IMR-90 (cell line): ENCODE results near the gene AUTS2. TPM values are rescaled to one million over a fixed set of nuclear protein-coding genes. Genes with fewer than 3 reads are reported as not detected.

Experiments used
- ATAC-seq: fragments of 200-7000 bp; cut with Tn5 transposase; 2 replicates; pipeline ENCODE4 v1.9.1; 2020; ENCODE audit warnings: low read depth, mild to moderate bottlenecking, moderate library complexity
- BruUV-seq: library from RNA; stranded (reverse); fragments of 400-500 nt; replicated peaks from 2 replicates; lab custom pipeline; 2021; lab: Mats Ljungman, UMichigan
- CTCF ChIA-PET: fragments of 300-600 bp; formaldehyde crosslinking; extraction: SDS; loops from one replicate; lab custom pipeline; 2021; ENCODE audit warnings: antibody characterized with exemption; lab: Yijun Ruan, JAX
- POLR2A ChIA-PET: fragments of 300-600 bp; sonication (Branson Sonifier 250); formaldehyde crosslinking; loops from one replicate; lab custom pipeline; 2022; ENCODE audit warnings: antibody characterized with exemption; ENCODE audit not compliant: unreplicated experiment; lab: Charles Lee
- DNase-seq: peaks from one replicate; pipeline ENCODE4 v3.0.0; 2013
- H2AFZ ChIP-seq: replicated peaks from 2 replicates; pipeline ENCODE3; 2013; ENCODE audit warnings: low read length, mild to moderate bottlenecking; ENCODE audit not compliant: poor library complexity
- H2AK5ac ChIP-seq: 2 replicates; pipeline ENCODE4 v1.6.1; 2013; ENCODE audit warnings: low read depth, low read length, inconsistent platforms
- H2AK9ac ChIP-seq: replicated peaks from 2 replicates; pipeline ENCODE3; 2013; ENCODE audit warnings: mild to moderate bottlenecking, low read depth, low read length, moderate library complexity; ENCODE audit not compliant: poor library complexity
- H2BK120ac ChIP-seq: 2 replicates; pipeline ENCODE4 v1.6.1; 2013; ENCODE audit warnings: low read depth, low read length, inconsistent platforms
- H2BK15ac ChIP-seq: 3 replicates; pipeline ENCODE4 v1.6.1; 2013; ENCODE audit warnings: low read depth, low read length, inconsistent platforms
- H2BK20ac ChIP-seq: 2 replicates; pipeline ENCODE4 v1.6.1; 2013; ENCODE audit warnings: low read depth, mild to moderate bottlenecking, inconsistent platforms, low read length, moderate library complexity
- H2BK5ac ChIP-seq: 2 replicates; pipeline ENCODE4 v1.6.1; 2013; ENCODE audit warnings: mild to moderate bottlenecking, low read depth, low read length, inconsistent platforms; ENCODE audit not compliant: poor library complexity, severe bottlenecking
- H3K14ac ChIP-seq: replicated peaks from 2 replicates; pipeline ENCODE4 v1.6.1; 2013; ENCODE audit warnings: low read depth, low read length, inconsistent platforms
- H3K18ac ChIP-seq: 2 replicates; pipeline ENCODE4 v1.6.1; 2013; ENCODE audit warnings: low read depth, low read length, control low read depth
- H3K23ac ChIP-seq: 2 replicates; pipeline ENCODE4 v1.6.1; 2013; ENCODE audit warnings: low read depth, low read length, inconsistent platforms
- H3K27ac ChIP-seq: 2 replicates; pipeline ENCODE4 v1.5.1; 2013; ENCODE audit warnings: mild to moderate bottlenecking, control low read depth, low read length; ENCODE audit not compliant: insufficient read depth
- H3K27me3 ChIP-seq: 2 replicates; pipeline ENCODE4 v1.6.1; 2013; ENCODE audit warnings: low read length; ENCODE audit not compliant: control insufficient read depth, insufficient read depth
- H3K36me3 ChIP-seq: 2 replicates; pipeline ENCODE4 v1.6.1; 2013; ENCODE audit warnings: low read length, mixed read lengths; ENCODE audit not compliant: control insufficient read depth, insufficient read depth
- H3K4ac ChIP-seq: 2 replicates; pipeline ENCODE4 v1.6.1; 2013; ENCODE audit warnings: low read depth, low read length, inconsistent platforms
- H3K4me1 ChIP-seq: 2 replicates; pipeline ENCODE4 v1.6.1; 2013; ENCODE audit warnings: low read length, mixed read lengths; ENCODE audit not compliant: control insufficient read depth, insufficient read depth
- H3K4me2 ChIP-seq: 2 replicates; pipeline ENCODE4 v1.6.1; 2013; ENCODE audit warnings: low read depth, mild to moderate bottlenecking, control low read depth, low read length, moderate library complexity
- H3K4me3 ChIP-seq: 2 replicates; pipeline ENCODE4 v1.5.1; 2013; ENCODE audit warnings: low read depth, mild to moderate bottlenecking, control low read depth, low read length, moderate library complexity; ENCODE audit not compliant: insufficient read depth
- H3K56ac ChIP-seq: 2 replicates; pipeline ENCODE4 v1.6.1; 2013; ENCODE audit warnings: low read length, inconsistent platforms; ENCODE audit not compliant: insufficient read depth; ENCODE audit errors: extremely low read depth
- H3K79me1 ChIP-seq, 2 experiments: 2 replicates each; pipeline ENCODE4 v1.6.1; 2013; ENCODE audit warnings: low read length in 2 of 2, inconsistent platforms in 1 of 2, low read depth in 1 of 2
- H3K9ac ChIP-seq: 2 replicates; pipeline ENCODE4 v1.6.1; 2013; ENCODE audit warnings: low read depth, low read length, control low read depth
- H3K9me1 ChIP-seq: 2 replicates; pipeline ENCODE4 v1.6.1; 2013; ENCODE audit warnings: low read length, inconsistent platforms; ENCODE audit not compliant: insufficient read depth
- H3K9me3 ChIP-seq: 2 replicates; pipeline ENCODE4 v1.6.1; 2013; ENCODE audit warnings: low read length; ENCODE audit not compliant: control insufficient read depth, insufficient read depth
- H4K20me1 ChIP-seq: 2 replicates; pipeline ENCODE4 v1.6.1; 2013; ENCODE audit warnings: low read length, inconsistent platforms; ENCODE audit not compliant: insufficient read depth
- H4K5ac ChIP-seq: 2 replicates; pipeline ENCODE4 v1.6.1; 2013; ENCODE audit warnings: mild to moderate bottlenecking, low read depth, low read length, control low read depth
- H4K8ac ChIP-seq, 2 experiments: 2 replicates each; pipeline ENCODE4 v1.6.1; 2013; ENCODE audit warnings: low read depth in 2 of 2, low read length in 2 of 2, control low read depth in 1 of 2, inconsistent platforms in 1 of 2
- H4K91ac ChIP-seq: 2 replicates; pipeline ENCODE4 v1.6.1; 2013; ENCODE audit warnings: low read depth, low read length, inconsistent platforms; ENCODE audit not compliant: insufficient read depth
- CEBPB ChIP-seq: IDR thresholded peaks from 2 replicates; pipeline ENCODE4 v1.6.1; 2012; ENCODE audit warnings: low read depth, low read length, improper control_type of control experiment
- RCOR1 ChIP-seq: IDR thresholded peaks from 2 replicates; pipeline ENCODE4 v1.6.1; 2012; ENCODE audit warnings: mild to moderate bottlenecking, low read length, improper control_type of control experiment; ENCODE audit not compliant: insufficient replicate concordance
- WGBS, 2 experiments: methylation state at CpG; one replicate each; pipeline versions ENCODE4 v1.1.5 to v1.1.7; 2013; ENCODE audit warnings: missing lambda C conversion rate in 2 of 2; ENCODE audit not compliant: insufficient read length in 1 of 2; ENCODE audit errors: extremely low coverage in 2 of 2; 5-methylcytosine and 5-hydroxymethylcytosine counted together
- dilution Hi-C: fragments of 300-500 bp; cut with HindIII; formaldehyde crosslinking; loops from one replicate; pipeline ENCODE4 v1.14.3; 2018; ENCODE audit warnings: low sequenced_read_pairs; ENCODE audit not compliant: unreplicated experiment
- in situ Hi-C: fragments of 300-500 bp; cut with MboI; formaldehyde crosslinking; loops from 3 replicates; pipeline ENCODE4 v1.14.3; 2019; ENCODE audit warnings: low sequenced_read_pairs, inconsistent platforms, mixed read lengths
- intact Hi-C: fragments of 100-400 bp; cut with micrococcal nuclease; formaldehyde crosslinking; loops from 2 replicates; pipeline ENCODE4 v1.10.0; 2022
- polyA plus RNA-seq, 3 experiments: library from polyadenylated mRNA; depleted of rRNA; stranded (reverse); fragments of >200 nt; gene quantifications; 2 replicates each; pipeline ENCODE4 v1.2.3, GENCODE V29; 2012; ENCODE audit warnings: low replicate concordance in 1 of 3
- total RNA-seq: library from RNA; depleted of rRNA; stranded (reverse); fragments of >200 nt; gene quantifications from 2 replicates; pipeline ENCODE4 v1.2.3, GENCODE V29; 2012

AUTS2 gene
- total and polyA plus RNA-seq, 2 of the 4 experiments (the other 2 are of a cell fraction), result 0.90 to 3.0 TPM

DNA sequence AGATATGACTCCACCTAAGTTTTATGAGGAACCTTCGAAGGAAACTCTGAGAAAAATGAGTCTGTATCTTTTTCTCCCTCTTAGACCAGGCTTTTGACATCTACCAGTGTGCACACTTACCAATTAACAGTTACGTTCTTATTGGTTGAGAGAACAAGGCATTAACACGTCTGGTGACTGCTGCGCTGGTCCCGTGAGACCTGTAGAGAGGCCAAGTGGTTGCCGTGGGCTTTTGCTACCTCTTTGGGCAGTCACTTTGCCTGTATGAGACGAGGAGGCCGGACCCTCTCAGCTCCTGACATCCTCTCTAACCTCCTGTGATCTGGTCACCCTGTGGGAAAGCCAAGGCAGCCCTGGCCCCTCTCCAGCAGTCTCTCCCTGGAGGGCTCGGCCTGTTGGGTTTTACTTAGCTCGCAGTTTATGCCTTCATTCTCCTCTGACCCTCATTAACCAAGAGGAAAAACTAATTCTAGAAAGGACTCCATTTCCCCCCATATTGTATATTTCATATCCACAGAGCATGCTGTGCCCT lies 1019.8 kb downstream of the AUTS2 start:
- H3K27ac ChIP-seq, result no peak overlapping the region
- no peak overlapping the region for H3K18ac ChIP-seq
- no peak overlapping the region for H2AFZ ChIP-seq
- no peak overlapping the region for H2BK15ac ChIP-seq
- no TSS peak for BruUV-seq
- H3K9me1 ChIP-seq, result no peaks in the 10 kb centered on the region
- no peak overlapping the region for H3K4me3 ChIP-seq
- no peaks in the 10 kb centered on the region for H4K20me1 ChIP-seq
- ChIA-PET POLR2A (no interaction called here), CTCF (interaction anchor here (0.6 kb wide), 2 partner anchors 36 to 656 kb away, joined by 4 to 6 read pairs; no protein-coding TSS in a partner anchor)
- H3K36me3 ChIP-seq, result no peaks in the 10 kb centered on the region
- intact Hi-C loops (no loop called here), in situ Hi-C loops (no loop called here), dilution Hi-C loops (no loop called here)
- no peak overlapping the region for H3K14ac ChIP-seq
- H2BK5ac ChIP-seq, result no peak overlapping the region
- H3K56ac ChIP-seq, result no peak overlapping the region
- WGBS, 2 experiments, result 68% methylated on average over 6 of the region's 10 CpGs; no CpG with 5 or more reads in 1 of the 2 experiments
- H4K5ac ChIP-seq, result no peak overlapping the region
- H2AK5ac ChIP-seq, result no peak overlapping the region
- no peak overlapping the region for H3K9ac ChIP-seq
- H2BK20ac ChIP-seq, result no peak overlapping the region
- no peaks in the 10 kb centered on the region for H3K4me1 ChIP-seq
- H3K4me2 ChIP-seq, result no peak overlapping the region
- no peak overlapping the region for H2AK9ac ChIP-seq
- TF ChIP-seq RCOR1 (no peak), CEBPB (no peak)
- no peak overlapping the region for H3K23ac ChIP-seq
- ATAC-seq (no peak), DNase-seq (no peak)
- no peak overlapping the region for H4K8ac ChIP-seq
- H3K79me1 ChIP-seq, result no peaks in the 10 kb centered on the region
- H4K91ac ChIP-seq, result no peak overlapping the region
- H3K27me3 ChIP-seq, result peaks cover 10% of the 10 kb centered on the region
- no peak overlapping the region for H2BK120ac ChIP-seq
- H3K4ac ChIP-seq, result no peak overlapping the region
- no peaks in the 10 kb centered on the region for H3K9me3 ChIP-seq
